NT2/D1 (cell line): ENCODE results near the gene TGFBI.
A peak's percentile ranks its signal among the peaks of the same experiment; 100 is the strongest.

ENCODE experiments used
- DNase-seq: peaks from one replicate; pipeline ENCODE4 v3.0.0-alpha.2; 2011; ENCODE audit warnings: low read depth, low spot score
- H3K27me3 ChIP-seq: 2 replicates; pipeline ENCODE4 v1.6.0; 2011; ENCODE audit warnings: mild to moderate bottlenecking; ENCODE audit not compliant: insufficient read length, insufficient read depth
- H3K36me3 ChIP-seq: 2 replicates; pipeline ENCODE4 v1.6.1; 2011; ENCODE audit warnings: mild to moderate bottlenecking, low read length, mixed read lengths; ENCODE audit not compliant: insufficient read depth, insufficient read length
- H3K4me1 ChIP-seq: 2 replicates; pipeline ENCODE4 v1.5.1; 2011; ENCODE audit not compliant: insufficient read depth, insufficient read length
- H3K4me3 ChIP-seq: 2 replicates; pipeline ENCODE4 v1.5.1; 2011; ENCODE audit warnings: low read depth; ENCODE audit not compliant: insufficient read length
- H3K9ac ChIP-seq: 2 replicates; pipeline ENCODE4 v1.6.0; 2011; ENCODE audit warnings: low read depth; ENCODE audit not compliant: insufficient read length
- H3K9me3 ChIP-seq: 2 replicates; pipeline ENCODE4 v1.5.1; 2011; ENCODE audit warnings: mild to moderate bottlenecking, low read length; ENCODE audit not compliant: insufficient read depth
- SUZ12 ChIP-seq: IDR thresholded peaks from 2 replicates; pipeline ENCODE4 v1.6.1; 2011; ENCODE audit not compliant: insufficient read length, insufficient read depth; ENCODE audit errors: extremely low read depth
- YY1 ChIP-seq: IDR thresholded peaks from 2 replicates; pipeline ENCODE4 v1.6.1; 2011; ENCODE audit not compliant: insufficient read length, insufficient read depth
- ZNF274 ChIP-seq: IDR thresholded peaks from 2 replicates; pipeline ENCODE4 v1.6.1; 2011; ENCODE audit warnings: mild to moderate bottlenecking, low read depth, low read length

TGFBI gene

DNA sequence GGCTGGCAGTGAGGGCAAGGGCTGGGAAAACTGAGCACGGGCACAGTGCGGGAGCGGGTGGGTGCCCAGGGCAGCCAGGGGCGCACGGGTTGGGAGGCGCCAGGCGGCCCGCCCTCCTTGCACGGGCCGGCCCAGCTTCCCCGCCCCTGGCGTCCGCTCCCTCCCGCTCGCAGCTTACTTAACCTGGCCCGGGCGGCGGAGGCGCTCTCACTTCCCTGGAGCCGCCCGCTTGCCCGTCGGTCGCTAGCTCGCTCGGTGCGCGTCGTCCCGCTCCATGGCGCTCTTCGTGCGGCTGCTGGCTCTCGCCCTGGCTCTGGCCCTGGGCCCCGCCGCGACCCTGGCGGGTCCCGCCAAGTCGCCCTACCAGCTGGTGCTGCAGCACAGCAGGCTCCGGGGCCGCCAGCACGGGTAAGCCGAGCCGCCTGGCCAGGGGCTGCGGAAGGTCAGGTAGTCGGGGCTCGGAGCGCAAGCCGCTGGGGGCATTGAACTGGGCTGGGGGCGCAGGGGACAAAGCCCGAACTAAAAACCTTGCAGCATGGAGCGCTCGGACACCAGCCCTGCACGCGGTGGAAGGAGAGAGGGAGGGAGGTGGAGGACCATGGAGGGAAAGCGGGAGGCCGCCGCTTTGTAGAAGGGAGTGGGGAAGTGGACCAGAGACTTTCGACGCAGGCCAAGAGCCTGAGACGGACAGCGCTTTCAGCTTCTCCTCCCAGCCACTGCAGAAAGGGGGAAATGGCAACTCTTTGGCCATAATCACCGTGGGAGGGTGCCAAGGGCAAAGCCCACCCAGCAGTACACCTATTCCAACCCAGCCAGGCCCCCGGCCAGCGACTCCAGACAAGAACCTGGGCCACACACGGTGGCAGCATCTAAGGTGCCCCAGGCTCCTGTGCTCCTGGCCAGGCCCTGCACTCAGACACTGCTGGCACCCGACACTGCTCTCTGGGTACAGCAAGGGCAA lies at the start of gene TGFBI:
TGFBI (plus strand) TSS at position 207 of the 961 bp plus-strand sequence; CDS start at position 275, 68 bp downstream.
- Histone ChIP-seq H3K4me1 (no peaks in the 10 kb centered on the region), H3K9ac (peak within 1 kb of the TSS; percentile 72), H3K36me3 (peaks cover 13% of the 10 kb centered on the region), H3K27me3 (peaks cover 44% of the 10 kb centered on the region), H3K9me3 (no peaks in the 10 kb centered on the region), H3K4me3 (peak within 1 kb of the TSS; percentile 47)
- DNase-seq, result peak; percentile 39
- TF ChIP-seq SUZ12 (no peak), YY1 (peak; percentile 14)

DNA sequence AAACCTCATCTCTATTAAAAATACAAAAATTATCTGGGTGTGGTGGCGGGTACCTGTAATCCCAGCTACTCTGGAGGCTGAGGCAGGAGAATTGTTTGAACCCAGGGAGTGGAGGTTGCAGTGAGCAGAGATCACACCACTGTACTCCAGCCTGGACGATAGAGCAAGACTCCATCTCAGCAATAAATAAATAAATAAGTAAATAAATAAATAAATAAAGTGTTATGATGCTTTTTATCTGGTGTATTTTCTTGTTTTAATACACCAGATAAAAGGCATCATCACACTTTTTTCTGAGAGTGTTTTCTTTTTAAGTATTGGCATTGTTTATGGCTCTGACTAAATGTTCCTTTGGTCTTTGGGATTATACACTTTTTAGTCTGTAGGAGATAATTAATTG lies 49.8 kb upstream of the TGFBI start:
- TF ChIP-seq YY1 (no peak), ZNF274 (no peak), SUZ12 (no peak)
- no peaks in the 10 kb centered on the region for H3K9me3 ChIP-seq
- no peak overlapping the region for H3K4me3 ChIP-seq
- H3K36me3 ChIP-seq, result no peaks in the 10 kb centered on the region
- no peak for DNase-seq
- H3K27me3 ChIP-seq, result no peaks in the 10 kb centered on the region
- no peaks in the 10 kb centered on the region for H3K4me1 ChIP-seq
- no peak overlapping the region for H3K9ac ChIP-seq

DNA sequence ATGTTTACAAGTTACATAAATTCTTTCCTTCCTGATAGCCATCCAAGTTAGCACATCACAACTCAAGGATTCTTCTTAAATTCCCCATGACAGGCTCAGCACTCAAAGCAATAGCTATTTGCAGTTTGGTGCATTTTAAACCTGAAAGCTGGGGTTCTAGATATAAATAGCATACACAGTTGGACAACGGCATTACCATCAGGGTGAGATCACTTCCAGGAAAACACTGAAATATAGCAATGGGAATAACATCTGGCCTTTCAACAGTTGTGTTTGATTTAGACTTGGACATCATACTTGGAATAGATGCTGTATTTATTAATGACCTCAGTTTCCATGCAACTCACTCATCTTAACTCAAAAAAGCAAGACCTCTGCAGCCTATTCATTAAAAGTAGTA lies 49.3 kb upstream of the TGFBI start:
- Histone ChIP-seq H3K4me1 (no peaks in the 10 kb centered on the region), H3K36me3 (no peaks in the 10 kb centered on the region), H3K27me3 (no peaks in the 10 kb centered on the region), H3K4me3 (no peak overlapping the region), H3K9ac (no peak overlapping the region), H3K9me3 (no peaks in the 10 kb centered on the region)
- TF ChIP-seq SUZ12 (no peak), YY1 (no peak), ZNF274 (no peak)
- no peak for DNase-seq

DNA sequence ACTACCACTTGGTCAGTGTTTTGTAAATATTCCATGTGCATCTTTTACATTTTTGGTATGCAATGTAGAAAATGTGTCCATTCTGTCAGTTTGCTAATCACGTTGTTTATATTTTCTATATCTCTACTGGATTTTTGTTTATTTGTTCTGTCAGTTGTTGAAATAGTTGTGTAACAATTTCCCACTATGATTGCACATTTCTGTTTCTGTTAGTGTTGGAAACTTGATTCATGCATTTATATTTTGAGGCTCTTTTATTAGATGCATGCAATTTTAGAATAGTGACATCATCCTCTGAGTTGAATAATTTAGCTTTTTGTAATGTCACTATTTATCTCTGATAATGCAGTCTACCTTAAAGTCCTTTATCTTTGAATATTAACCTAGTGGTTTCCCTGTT lies 48.2 kb upstream of the TGFBI start:
- H3K4me3 ChIP-seq, result no peak overlapping the region
- H3K4me1 ChIP-seq, result no peaks in the 10 kb centered on the region
- no peak for TF ChIP-seq YY1
- no peak for TF ChIP-seq ZNF274
- TF ChIP-seq SUZ12, result no peak
- no peaks in the 10 kb centered on the region for H3K9me3 ChIP-seq
- no peak for DNase-seq
- no peaks in the 10 kb centered on the region for H3K27me3 ChIP-seq
- no peaks in the 10 kb centered on the region for H3K36me3 ChIP-seq
- no peak overlapping the region for H3K9ac ChIP-seq

DNA sequence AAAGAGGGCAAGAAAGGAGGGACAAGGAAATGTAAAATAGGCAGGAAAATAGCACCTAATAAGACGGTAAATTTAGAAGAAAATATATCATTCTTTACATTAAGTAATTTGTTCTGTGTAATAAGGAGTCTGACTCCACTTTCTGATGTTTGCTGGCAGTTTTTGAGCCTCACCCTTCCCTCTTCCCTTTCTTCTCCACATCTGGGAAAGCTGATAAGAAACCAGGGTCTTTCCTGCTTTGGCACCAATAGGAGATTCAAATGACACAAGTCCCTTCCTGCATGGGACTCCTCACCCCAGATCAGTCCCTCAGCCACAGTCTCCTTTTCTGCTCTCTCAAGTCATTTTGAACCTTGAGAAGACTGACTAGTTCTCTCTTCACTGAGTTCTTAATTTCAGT lies 42.8 kb upstream of the TGFBI start:
- Histone ChIP-seq H3K27me3 (no peaks in the 10 kb centered on the region), H3K4me3 (no peak overlapping the region), H3K4me1 (no peaks in the 10 kb centered on the region), H3K9ac (no peak overlapping the region), H3K36me3 (no peaks in the 10 kb centered on the region), H3K9me3 (no peaks in the 10 kb centered on the region)
- TF ChIP-seq ZNF274 (no peak), YY1 (no peak), SUZ12 (no peak)
- DNase-seq, result no peak

DNA sequence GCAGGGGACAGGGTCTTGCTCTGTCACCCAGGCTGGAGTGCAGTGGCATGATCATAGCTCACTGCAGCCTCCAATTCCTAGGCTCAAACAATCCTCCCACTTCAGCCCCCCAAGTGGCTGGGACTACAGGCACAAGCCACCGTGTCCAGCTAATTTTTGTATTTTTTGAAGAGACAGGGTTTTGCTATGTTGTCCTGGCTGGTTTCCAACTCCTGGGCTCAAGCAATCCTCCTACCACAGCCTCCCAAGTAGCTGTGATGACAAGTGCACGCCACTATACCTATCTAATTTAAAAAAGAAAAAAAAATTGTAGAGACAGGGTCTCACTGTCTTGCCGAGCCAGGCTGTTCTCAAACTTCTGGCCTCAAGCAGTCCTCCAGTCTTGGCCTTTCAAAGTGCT lies 42.4 kb upstream of the TGFBI start:
- Histone ChIP-seq H3K9ac (no peak overlapping the region), H3K27me3 (no peaks in the 10 kb centered on the region), H3K4me3 (no peak overlapping the region), H3K36me3 (no peaks in the 10 kb centered on the region), H3K9me3 (no peaks in the 10 kb centered on the region), H3K4me1 (no peaks in the 10 kb centered on the region)
- no peak for TF ChIP-seq ZNF274
- no peak for DNase-seq

DNA sequence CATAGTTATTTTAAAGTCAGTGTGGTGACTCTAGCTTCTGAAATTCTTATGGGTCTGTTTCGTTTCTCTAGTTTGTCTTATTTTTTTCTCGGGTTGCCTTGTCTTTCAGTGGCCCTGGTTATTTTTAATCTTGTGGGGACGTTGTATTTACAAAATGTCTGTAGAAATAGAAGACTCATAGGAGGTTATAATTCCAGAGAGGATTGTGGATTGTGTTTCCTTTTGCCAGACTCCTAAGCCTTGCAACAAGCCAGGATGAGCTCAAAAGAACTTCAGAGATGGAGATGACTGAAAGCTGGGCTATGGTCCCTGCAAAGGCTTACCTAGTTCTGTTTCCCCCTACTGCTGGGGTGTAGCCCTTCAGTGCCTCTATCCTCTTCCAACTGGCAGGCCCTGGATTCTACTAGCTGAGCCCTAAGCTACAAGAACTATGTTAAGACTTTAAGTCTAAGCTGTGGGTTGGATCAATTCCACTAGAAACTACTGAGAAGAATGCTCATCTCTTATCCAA lies 41.8 kb upstream of the TGFBI start:
- Histone ChIP-seq H3K36me3 (no peaks in the 10 kb centered on the region), H3K4me3 (no peak overlapping the region), H3K9me3 (no peaks in the 10 kb centered on the region), H3K4me1 (no peaks in the 10 kb centered on the region), H3K9ac (no peak overlapping the region), H3K27me3 (no peaks in the 10 kb centered on the region)
- TF ChIP-seq YY1 (no peak), SUZ12 (no peak), ZNF274 (no peak)
- no peak for DNase-seq
